Adrenal gland (tissue), 12 donors: ENCODE results near the gene EFHC1. TPM values are rescaled to one million over a fixed set of nuclear protein-coding genes. Genes with fewer than 3 reads are reported as not detected.
"Not testable (repeated sequence)": the region's sequence is repeated elsewhere in the genome, so short reads cannot be mapped to it uniquely, and the experiment has no call there.

ENCODE experiments used
- DNase-seq, 7 donors: peaks; one replicate each; pipeline ENCODE4 v3.0.0-alpha.2; 2019 to 2020
- H3K27ac ChIP-seq, 5 donors: fragments of 200-600 bp; sonication (generic) in 4 of 5; 1 replicate in 3 of 5; 2 replicates in 2 of 5; pipeline versions ENCODE4 v1.5.1 to v1.8.0; 2016 to 2020; ENCODE audit warnings: mild to moderate bottlenecking in 1 of 5
- H3K27me3 ChIP-seq: fragments of 200-600 bp; 2 replicates; pipeline ENCODE4 v1.8.0; 2021
- H3K36me3 ChIP-seq, 2 donors: fragments of 200-600 bp; replicated peaks in 1 of 2; 1 replicate in 1 of 2; 2 replicates in 1 of 2; pipeline versions ENCODE4 v1.5.1 to v1.8.0; 2018 to 2022
- H3K4me1 ChIP-seq, 2 donors: fragments of 200-600 bp; replicated peaks in 1 of 2; 1 replicate in 1 of 2; 2 replicates in 1 of 2; pipeline versions ENCODE4 v1.5.1 to v1.8.0; 2018 to 2021
- H3K4me3 ChIP-seq, 4 donors: fragments of 200-600 bp; sonication (generic) in 3 of 4; one replicate each; pipeline ENCODE4 v1.5.1; 2016 to 2018
- H3K9me3 ChIP-seq, 3 donors: fragments of 200-600 bp; sonication (generic) in 1 of 3; replicated peaks in 1 of 3; 1 replicate in 2 of 3; 2 replicates in 1 of 3; pipeline versions ENCODE4 v1.5.1 to v1.8.0; 2016 to 2021
- POLR2A ChIP-seq, 2 donors: fragments of 450-650 bp; IDR thresholded peaks; one replicate each; pipeline ENCODE4 v1.6.1; 2017; ENCODE audit warnings: antibody characterized with exemption in 2 of 2, mild to moderate bottlenecking in 2 of 2, moderate library complexity in 1 of 2
- WGBS, 4 donors: extraction: QIAGEN DNeasy Blood & Tissue Kit in 2 of 4; methylation state at CpG; one replicate each; pipeline versions ENCODE4 v1.1.5 to v1.1.7; 2013 to 2017; 5-methylcytosine and 5-hydroxymethylcytosine counted together
- intact Hi-C, 2 donors: fragments of 100-400 bp; cut with DNase I; formaldehyde crosslinking; loops; one replicate each; pipeline versions ENCODE4 v1.14.1 to v1.15.0; 2022 to 2023
- polyA plus RNA-seq, 3 donors: library from polyadenylated mRNA; stranded (reverse); fragments of 200-250 nt in 2 of 3; fragments of 350-450 nt in 1 of 3; fragmentation: Illumina TruSeq in 1 of 3; extraction: RNeasy Lipid Tissue Mini Kit (QIAGEN cat#74804) in 1 of 3; gene quantifications; one replicate each; pipeline ENCODE4 v1.2.3, GENCODE V29; 2013 to 2014
- total RNA-seq, 9 donors: library from RNA; depleted of rRNA in 4 of 9; stranded (reverse); fragments of >200 nt in 4 of 9; fragments of 120-200 nt in 1 of 9; fragmentation: NEBNext Ultra II Directional in 1 of 9; extraction: Animal tissue kit (Norgen Biotek cat#: 25700) in 1 of 9; gene quantifications; one replicate each; pipeline versions ENCODE4 v1.1.0 to v1.2.4, GENCODE V29; 2013 to 2023
- TF ChIP-seq, protein P1 (sequence below), 6 experiments: fragments of 450-650 bp in 4 of 6; fragments of 200-600 bp in 2 of 6; sonication (generic) in 1 of 6; IDR thresholded peaks; 1 replicate in 5 of 6; 2 replicates in 1 of 6; pipeline versions ENCODE4 v1.5.1 to v1.8.0; 2016 to 2021; ENCODE audit warnings: antibody characterized with exemption in 6 of 6, mild to moderate bottlenecking in 2 of 6, moderate library complexity in 1 of 6
- donor health status: healthy with polysubstance abuse.
- donor health status: Bipolar disorder and iron deficiency.
- donor health status: DM: yes; HTN: yes; CAD: no.
- donor health status: DM: no; HTN: no; CAD: no.
- donor health status: DM: no; HTN: no; CAD: no.
- donor health status: DM: yes; HTN: yes; CAD: no.

Gene EFHC1
- total and polyA plus RNA-seq, 12 donors, result 4.0 to 47.9 (median 16.8) TPM

DNA sequence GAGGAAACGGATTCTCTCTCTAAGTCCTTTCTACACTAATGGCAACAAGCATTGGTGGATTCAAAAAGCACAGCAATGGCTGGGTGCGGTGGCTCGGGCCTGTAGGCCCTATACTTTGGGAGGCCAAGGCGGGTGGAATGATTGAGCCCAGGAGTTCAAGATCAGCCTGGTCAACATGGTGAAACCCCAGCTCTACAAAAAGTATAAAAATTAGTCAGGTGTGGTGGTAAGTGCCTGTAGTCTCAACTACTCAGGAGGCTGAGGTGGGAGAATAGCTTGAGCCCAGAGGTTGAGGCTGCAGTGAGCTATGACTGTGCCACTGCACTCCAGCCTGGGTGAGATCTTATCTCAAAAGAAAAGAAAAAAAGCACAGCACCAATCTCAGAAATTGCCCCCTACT lies 38.9 kb upstream of the EFHC1 start:
- 95 to 98% (median 95%) methylated on average over 4 of the region's 4 CpGs for WGBS, 4 donors

DNA sequence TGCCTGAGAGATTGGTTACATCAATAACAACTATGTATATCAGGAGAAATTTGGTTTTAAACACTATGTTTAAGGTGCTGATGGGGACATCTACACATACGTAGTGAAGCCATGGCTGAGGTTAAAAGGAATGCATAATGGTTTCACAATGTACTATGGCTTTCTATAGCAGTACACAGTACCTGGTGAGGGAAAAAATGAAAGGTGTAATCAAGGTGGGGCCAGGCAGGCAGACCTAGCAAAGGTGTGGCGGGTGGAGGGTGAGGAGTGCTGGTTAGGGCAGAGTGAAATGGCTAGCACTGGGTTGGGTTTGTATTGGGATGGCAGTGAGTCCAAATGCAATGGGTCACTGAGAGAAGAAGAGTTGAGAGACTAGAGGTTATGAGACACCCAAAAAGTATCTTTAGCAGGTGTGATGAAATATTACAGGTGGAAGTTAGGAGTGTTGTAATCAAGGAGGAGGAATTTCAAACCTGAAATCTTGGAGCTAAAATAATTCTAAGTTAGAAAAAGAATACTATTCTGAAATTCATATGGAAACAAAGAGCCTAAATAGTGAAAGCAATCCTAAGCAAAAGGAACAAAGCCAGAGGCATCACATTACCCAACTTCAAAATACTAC lies 35.9 kb upstream of the EFHC1 start:
- Histone ChIP-seq H3K9me3 (no peaks in the 10 kb centered on the region), H3K4me3 (no peak overlapping the region), H3K4me1 (peaks cover 2% of the 10 kb centered on the region in 2 donors), H3K27ac (no peak overlapping the region), H3K36me3 (no peaks in the 10 kb centered on the region), H3K27me3 (no peaks in the 10 kb centered on the region)
- TF ChIP-seq, protein P1, sequence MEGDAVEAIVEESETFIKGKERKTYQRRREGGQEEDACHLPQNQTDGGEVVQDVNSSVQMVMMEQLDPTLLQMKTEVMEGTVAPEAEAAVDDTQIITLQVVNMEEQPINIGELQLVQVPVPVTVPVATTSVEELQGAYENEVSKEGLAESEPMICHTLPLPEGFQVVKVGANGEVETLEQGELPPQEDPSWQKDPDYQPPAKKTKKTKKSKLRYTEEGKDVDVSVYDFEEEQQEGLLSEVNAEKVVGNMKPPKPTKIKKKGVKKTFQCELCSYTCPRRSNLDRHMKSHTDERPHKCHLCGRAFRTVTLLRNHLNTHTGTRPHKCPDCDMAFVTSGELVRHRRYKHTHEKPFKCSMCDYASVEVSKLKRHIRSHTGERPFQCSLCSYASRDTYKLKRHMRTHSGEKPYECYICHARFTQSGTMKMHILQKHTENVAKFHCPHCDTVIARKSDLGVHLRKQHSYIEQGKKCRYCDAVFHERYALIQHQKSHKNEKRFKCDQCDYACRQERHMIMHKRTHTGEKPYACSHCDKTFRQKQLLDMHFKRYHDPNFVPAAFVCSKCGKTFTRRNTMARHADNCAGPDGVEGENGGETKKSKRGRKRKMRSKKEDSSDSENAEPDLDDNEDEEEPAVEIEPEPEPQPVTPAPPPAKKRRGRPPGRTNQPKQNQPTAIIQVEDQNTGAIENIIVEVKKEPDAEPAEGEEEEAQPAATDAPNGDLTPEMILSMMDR (IDR thresholded peaks at IDR 0.05), result no peak
- no peak for TF ChIP-seq POLR2A (IDR thresholded peaks at IDR 0.05)
- WGBS, 4 donors, result 89 to 99% (median 96%) methylated on average over 2 of the region's 2 CpGs
- no peak for DNase-seq
- intact Hi-C loops, result no loop called here

More for the DNA sequence above, 38.9 kb upstream of the EFHC1 start:
- Histone ChIP-seq H3K4me3 (no peak overlapping the region), H3K27ac (no peak overlapping the region), H3K9me3 (no peaks in the 10 kb centered on the region), H3K36me3 (no peaks in the 10 kb centered on the region), H3K4me1 (peaks cover 0 to 14% of the 10 kb centered on the region in 2 donors), H3K27me3 (no peaks in the 10 kb centered on the region)
- TF ChIP-seq, protein P1 (IDR thresholded peaks at IDR 0.05), result no peak
- no peak for TF ChIP-seq POLR2A (IDR thresholded peaks at IDR 0.05)
- DNase-seq, result no peak
- intact Hi-C loops, result no loop called here

DNA sequence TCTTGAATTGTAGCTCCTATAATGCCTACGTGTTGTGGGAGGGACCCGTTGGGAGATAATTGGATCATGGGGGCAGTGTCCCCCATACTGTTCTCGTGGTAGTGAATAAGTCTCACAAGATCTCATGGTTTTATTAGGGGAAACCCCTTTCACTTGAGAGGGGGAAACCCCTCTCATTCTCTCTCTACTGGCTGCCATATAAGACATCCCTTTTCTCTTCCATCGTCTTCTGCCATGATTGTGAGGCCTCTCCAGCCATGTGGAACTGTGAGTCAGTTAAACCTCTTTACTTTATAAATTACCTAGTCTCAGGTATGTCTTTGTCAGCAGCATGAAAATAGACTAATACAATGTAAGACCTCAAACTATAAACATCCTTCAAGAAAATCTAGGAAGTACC lies 35.1 kb upstream of the EFHC1 start:
- H3K4me1 ChIP-seq, result peaks cover 9 to 10% of the 10 kb centered on the region in 2 donors
- H3K36me3 ChIP-seq, result no peaks in the 10 kb centered on the region
- TF ChIP-seq, protein P1 (IDR thresholded peaks at IDR 0.05), result no peak
- no peak for TF ChIP-seq POLR2A (IDR thresholded peaks at IDR 0.05)
- no peak overlapping the region for H3K27ac ChIP-seq
- WGBS, 4 donors, result 93 to 98% (median 96%) methylated on average over 4 of the region's 4 CpGs
- DNase-seq, result no peak
- no peak overlapping the region for H3K4me3 ChIP-seq
- intact Hi-C loops, result no loop called here
- no peaks in the 10 kb centered on the region for H3K27me3 ChIP-seq
- H3K9me3 ChIP-seq, result no peaks in the 10 kb centered on the region

DNA sequence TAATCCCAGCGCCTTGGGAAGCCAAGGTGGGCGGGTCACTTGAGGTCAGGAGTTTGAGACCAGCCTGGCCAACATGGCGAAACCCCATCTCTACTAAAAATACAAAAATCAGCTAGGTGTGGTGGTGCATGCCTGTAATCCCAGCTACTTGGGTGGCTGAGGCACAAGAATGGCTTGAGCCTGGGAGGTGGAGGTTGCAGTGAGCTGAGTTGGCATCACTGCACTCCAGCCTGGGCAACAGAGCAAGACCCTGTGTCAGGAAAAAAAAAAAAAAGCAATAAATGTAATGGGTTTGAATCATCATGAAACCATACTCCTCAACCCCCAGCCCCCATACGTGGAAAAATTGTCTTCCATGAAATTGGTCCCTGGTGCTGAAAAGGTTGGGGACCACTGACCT lies 32.0 kb upstream of the EFHC1 start:
- H3K36me3 ChIP-seq, H3K27ac ChIP-seq, H3K4me3 ChIP-seq, H3K27me3 ChIP-seq, H3K9me3 ChIP-seq, DNase-seq, intact Hi-C loops: not testable (repeated sequence)
- H3K4me1 ChIP-seq, result peaks cover 9 to 18% of the 10 kb centered on the region in 2 donors
- 73 to 96% (median 86%) methylated on average over 4 of the region's 4 CpGs for WGBS, 4 donors

DNA sequence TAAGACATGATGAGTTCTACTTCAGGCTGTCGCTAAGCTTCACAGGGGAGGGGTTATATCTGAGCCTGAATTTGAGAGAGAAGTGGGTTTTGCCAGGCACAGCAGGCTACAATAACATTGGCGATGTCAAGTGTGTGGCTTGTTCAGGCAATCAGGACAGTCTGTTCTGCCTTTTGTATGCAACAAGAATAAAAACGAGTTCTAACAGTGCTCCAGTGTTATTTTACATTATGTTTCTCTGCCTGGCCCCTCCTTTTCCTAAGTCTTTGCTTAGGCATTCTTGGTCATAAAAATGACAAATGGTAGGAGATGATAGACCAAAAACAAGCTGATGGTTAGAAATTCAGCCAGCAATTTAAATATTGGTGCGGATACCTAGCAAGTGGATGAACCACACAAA lies 31.4 kb upstream of the EFHC1 start:
- TF ChIP-seq, protein P1 (IDR thresholded peaks at IDR 0.05), result no peak
- TF ChIP-seq POLR2A (IDR thresholded peaks at IDR 0.05), result no peak
- H3K4me1 ChIP-seq, result peaks cover 9 to 18% of the 10 kb centered on the region in 2 donors
- DNase-seq, result no peak

More for the DNA sequence above, 31.4 kb upstream of the EFHC1 start:
- WGBS, 4 donors, result 82 to 91% (median 88%) methylated on average over 4 of the region's 4 CpGs
- H3K27ac ChIP-seq, result no peak overlapping the region
- H3K9me3 ChIP-seq, result no peaks in the 10 kb centered on the region
- intact Hi-C loops, result no loop called here
- no peak overlapping the region for H3K4me3 ChIP-seq
- H3K27me3 ChIP-seq, result no peaks in the 10 kb centered on the region
- no peaks in the 10 kb centered on the region for H3K36me3 ChIP-seq
